Upper lobe of right lung (tissue), 1 donor: ENCODE results near the gene SAMD4A. TPM values are rescaled to one million over a fixed set of nuclear protein-coding genes. Genes with fewer than 3 reads are reported as not detected.

Experiments used
- ATAC-seq: fragments of 200-7000 bp; cut with Tn5 transposase; one replicate; pipeline ENCODE4 v1.9.1; 2020; ENCODE audit warnings: mild to moderate bottlenecking, moderate library complexity
- DNase-seq: peaks from one replicate; pipeline ENCODE4 v3.0.0-alpha.2; 2020
- H3K27ac ChIP-seq: fragments of 200-600 bp; one replicate; pipeline ENCODE4 v1.8.0; 2022
- H3K27me3 ChIP-seq: fragments of 200-600 bp; one replicate; pipeline ENCODE4 v1.8.0; 2022; ENCODE audit warnings: mild to moderate bottlenecking
- H3K36me3 ChIP-seq: fragments of 200-600 bp; one replicate; pipeline ENCODE4 v1.8.0; 2022
- H3K4me1 ChIP-seq: fragments of 200-600 bp; one replicate; pipeline ENCODE4 v1.8.0; 2022
- H3K4me3 ChIP-seq: fragments of 200-600 bp; one replicate; pipeline ENCODE4 v1.8.0; 2022; ENCODE audit warnings: mild to moderate bottlenecking
- H3K9me3 ChIP-seq: fragments of 200-600 bp; one replicate; pipeline ENCODE4 v1.8.0; 2022
- intact Hi-C: fragments of 100-400 bp; cut with DNase I; formaldehyde crosslinking; loops from one replicate; pipeline ENCODE4 v1.11.0; 2022
- total RNA-seq: library from RNA; stranded (reverse); fragmentation: NEBNext Ultra II Directional; extraction: Animal tissue kit (Norgen Biotek cat#: 25700); gene quantifications from one replicate; pipeline ENCODE4 v1.2.1, GENCODE V29; 2021
- TF ChIP-seq, protein P1 (sequence below): fragments of 200-600 bp; IDR thresholded peaks from one replicate; pipeline ENCODE4 v1.8.0; 2022; ENCODE audit warnings: antibody characterized with exemption
- donor health status: DM: no; HTN: yes; CAD: no; lungs with severe emphysema.

Gene SAMD4A
- total RNA-seq, 1 donor from 2014 or later = 39.1 TPM

DNA sequence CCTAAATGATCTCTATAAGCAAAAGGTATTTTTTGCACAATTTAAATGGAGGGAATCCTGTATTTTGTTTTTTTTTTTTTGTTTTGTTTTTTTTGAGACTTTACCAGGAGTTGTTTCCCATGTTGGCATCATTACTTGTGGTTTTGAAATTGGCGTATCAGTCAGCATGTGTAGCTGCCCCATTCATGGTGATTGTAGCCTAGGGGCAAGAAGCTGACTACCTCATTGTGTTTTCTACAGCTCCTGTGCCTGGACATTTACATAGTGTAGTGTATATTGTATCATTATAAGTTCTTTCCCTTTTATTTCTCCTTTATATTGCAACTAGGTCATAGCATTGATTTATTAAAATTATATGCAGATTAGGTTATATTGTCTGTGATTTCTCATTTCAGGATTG lies 24.5 kb downstream of the SAMD4A start:
- intact Hi-C loops = no loop called here

DNA sequence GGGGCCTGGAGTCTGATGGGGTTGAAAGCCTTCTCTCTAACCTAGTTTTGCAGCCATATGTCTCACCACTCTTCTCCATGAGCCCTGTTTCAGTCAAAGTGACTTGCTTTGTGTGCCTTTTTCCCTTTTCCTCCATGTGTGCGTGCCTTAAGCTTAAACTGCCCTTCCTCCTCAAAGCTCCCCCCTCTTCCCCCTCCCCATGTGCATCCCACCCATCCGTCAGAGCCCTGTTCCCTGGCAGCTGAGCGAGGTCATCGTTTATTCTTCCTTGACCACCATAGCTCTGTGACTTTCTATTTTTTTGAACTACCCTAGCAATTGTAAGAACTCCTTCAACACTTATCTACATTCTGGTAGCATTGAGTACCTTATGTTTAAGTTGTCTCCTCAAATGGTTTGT lies 24.9 kb downstream of the SAMD4A start:
- no peaks in the 10 kb centered on the region for H3K27me3 ChIP-seq
- DNase-seq (no peak), ATAC-seq (no peak)
- no peaks in the 10 kb centered on the region for H3K36me3 ChIP-seq
- intact Hi-C loops = no loop called here
- TF ChIP-seq, protein P1, sequence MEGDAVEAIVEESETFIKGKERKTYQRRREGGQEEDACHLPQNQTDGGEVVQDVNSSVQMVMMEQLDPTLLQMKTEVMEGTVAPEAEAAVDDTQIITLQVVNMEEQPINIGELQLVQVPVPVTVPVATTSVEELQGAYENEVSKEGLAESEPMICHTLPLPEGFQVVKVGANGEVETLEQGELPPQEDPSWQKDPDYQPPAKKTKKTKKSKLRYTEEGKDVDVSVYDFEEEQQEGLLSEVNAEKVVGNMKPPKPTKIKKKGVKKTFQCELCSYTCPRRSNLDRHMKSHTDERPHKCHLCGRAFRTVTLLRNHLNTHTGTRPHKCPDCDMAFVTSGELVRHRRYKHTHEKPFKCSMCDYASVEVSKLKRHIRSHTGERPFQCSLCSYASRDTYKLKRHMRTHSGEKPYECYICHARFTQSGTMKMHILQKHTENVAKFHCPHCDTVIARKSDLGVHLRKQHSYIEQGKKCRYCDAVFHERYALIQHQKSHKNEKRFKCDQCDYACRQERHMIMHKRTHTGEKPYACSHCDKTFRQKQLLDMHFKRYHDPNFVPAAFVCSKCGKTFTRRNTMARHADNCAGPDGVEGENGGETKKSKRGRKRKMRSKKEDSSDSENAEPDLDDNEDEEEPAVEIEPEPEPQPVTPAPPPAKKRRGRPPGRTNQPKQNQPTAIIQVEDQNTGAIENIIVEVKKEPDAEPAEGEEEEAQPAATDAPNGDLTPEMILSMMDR = no peak
- no peaks in the 10 kb centered on the region for H3K9me3 ChIP-seq
- no peak overlapping the region for H3K27ac ChIP-seq
- H3K4me1 ChIP-seq = no peaks in the 10 kb centered on the region
- H3K4me3 ChIP-seq = no peak overlapping the region

More for the DNA sequence above, 24.5 kb downstream of the SAMD4A start:
- no peak overlapping the region for H3K4me3 ChIP-seq
- no peaks in the 10 kb centered on the region for H3K9me3 ChIP-seq
- no peaks in the 10 kb centered on the region for H3K36me3 ChIP-seq
- H3K4me1 ChIP-seq = no peaks in the 10 kb centered on the region
- H3K27me3 ChIP-seq = no peaks in the 10 kb centered on the region
- ATAC-seq (no peak), DNase-seq (no peak)
- H3K27ac ChIP-seq = no peak overlapping the region
- TF ChIP-seq, protein P1 = no peak

DNA sequence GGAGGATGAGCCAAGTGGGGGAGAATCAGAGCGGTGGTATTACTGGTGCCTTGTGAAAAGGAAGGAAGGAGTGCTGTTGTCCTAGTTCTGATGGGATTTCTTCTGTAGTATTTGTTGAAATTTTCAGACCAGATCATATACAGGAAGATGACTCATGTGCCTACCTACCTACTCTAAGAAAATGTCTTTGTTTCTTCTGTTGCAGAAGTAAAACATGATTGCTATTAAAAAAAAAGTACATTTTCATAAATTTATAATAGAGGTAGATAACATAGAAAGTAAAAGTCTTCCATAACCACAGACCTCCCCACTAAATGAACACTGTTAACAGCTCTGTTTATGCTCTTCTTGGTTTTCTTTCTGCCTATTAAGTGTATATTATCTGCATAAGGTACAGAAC lies 26.9 kb downstream of the SAMD4A start:
- Histone ChIP-seq H3K36me3 (no peaks in the 10 kb centered on the region), H3K27ac (no peak overlapping the region), H3K9me3 (no peaks in the 10 kb centered on the region), H3K4me3 (no peak overlapping the region), H3K27me3 (no peaks in the 10 kb centered on the region), H3K4me1 (no peaks in the 10 kb centered on the region)
- TF ChIP-seq, protein P1 = no peak
- intact Hi-C loops = no loop called here
- no peak for DNase-seq
- no peak for ATAC-seq

DNA sequence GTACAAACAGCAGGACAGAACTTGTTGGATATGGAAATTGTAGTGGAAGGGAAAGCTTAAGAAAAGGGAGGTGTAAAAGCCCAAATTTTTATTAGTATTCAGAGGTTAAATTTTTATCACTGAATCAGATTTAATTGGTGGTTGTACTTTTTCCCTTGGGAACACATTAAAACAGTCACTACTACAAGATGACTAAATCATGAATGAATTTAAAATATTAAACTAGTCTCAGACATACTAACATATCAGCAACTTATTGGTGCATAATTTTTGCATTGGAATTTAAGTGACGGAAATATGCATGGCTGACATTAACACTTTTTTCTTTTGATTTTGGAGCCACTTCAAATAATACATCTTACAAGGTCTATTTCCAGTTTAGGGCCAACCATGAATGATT lies 27.6 kb downstream of the SAMD4A start:
- TF ChIP-seq, protein P1 = no peak
- intact Hi-C loops = no loop called here
- ATAC-seq (no peak), DNase-seq (no peak)
- Histone ChIP-seq H3K9me3 (no peaks in the 10 kb centered on the region), H3K27ac (no peak overlapping the region), H3K4me3 (no peak overlapping the region), H3K27me3 (no peaks in the 10 kb centered on the region), H3K4me1 (no peaks in the 10 kb centered on the region), H3K36me3 (no peaks in the 10 kb centered on the region)

DNA sequence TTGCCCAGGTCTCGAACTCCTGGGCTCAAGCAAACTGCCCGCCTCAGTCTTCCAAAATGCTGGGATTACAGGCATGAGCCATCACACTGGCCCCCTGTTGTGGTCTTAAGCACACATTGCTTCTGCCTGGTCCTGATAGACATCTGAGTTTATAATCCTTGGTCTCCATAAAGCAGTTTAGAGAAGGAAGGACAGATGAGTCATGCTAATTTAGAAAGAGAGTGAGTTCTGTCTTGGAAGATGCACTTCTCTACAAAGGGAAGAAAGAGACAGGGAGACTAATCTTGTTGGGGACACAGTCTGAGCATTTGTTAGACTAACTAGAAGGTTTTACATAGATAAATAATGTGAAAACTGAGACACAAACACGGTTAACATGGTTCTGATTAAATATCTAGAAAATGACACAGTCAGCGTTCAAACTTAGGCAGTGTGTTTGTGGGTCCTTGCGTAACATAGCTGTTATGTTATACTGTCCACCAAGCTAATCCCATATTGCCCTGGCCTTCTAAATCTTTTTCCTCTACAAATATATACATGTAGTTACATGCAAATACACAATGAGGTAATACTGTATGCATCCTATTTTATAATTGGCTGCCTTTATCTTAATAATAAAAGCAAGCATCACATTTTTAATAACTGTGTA lies 31.0 kb downstream of the SAMD4A start:
- Histone ChIP-seq H3K9me3 (no peaks in the 10 kb centered on the region), H3K36me3 (no peaks in the 10 kb centered on the region), H3K4me3 (no peak overlapping the region), H3K4me1 (peaks cover 9% of the 10 kb centered on the region), H3K27ac (no peak overlapping the region), H3K27me3 (no peaks in the 10 kb centered on the region)
- TF ChIP-seq, protein P1 = no peak
- DNase-seq (no peak), ATAC-seq (no peak)
- intact Hi-C loops = no loop called here
